Glomerular endothelial cell (primary cell): Measurements from ENCODE around the gene IL13RA1. TPM values are rescaled to one million over a fixed set of nuclear protein-coding genes. Genes with fewer than 3 reads are reported as not detected.
"Not testable (repeated sequence)": the region's sequence is repeated elsewhere in the genome, so short reads cannot be mapped to it uniquely, and the experiment has no call there.

Source experiments
- DNase-seq: peaks from one replicate; pipeline ENCODE4 v3.0.0-alpha.2; 2011; ENCODE audit warnings: low read depth, low spot score; ENCODE audit errors: extremely low read depth
- total RNA-seq: library from RNA; depleted of rRNA; stranded (reverse); fragments of >200 nt; gene quantifications from 2 replicates; pipeline ENCODE4 v1.2.3, GENCODE V29; 2015

Gene IL13RA1
- total RNA-seq, 1 donor from 2014 or later = 78.1 TPM

DNA sequence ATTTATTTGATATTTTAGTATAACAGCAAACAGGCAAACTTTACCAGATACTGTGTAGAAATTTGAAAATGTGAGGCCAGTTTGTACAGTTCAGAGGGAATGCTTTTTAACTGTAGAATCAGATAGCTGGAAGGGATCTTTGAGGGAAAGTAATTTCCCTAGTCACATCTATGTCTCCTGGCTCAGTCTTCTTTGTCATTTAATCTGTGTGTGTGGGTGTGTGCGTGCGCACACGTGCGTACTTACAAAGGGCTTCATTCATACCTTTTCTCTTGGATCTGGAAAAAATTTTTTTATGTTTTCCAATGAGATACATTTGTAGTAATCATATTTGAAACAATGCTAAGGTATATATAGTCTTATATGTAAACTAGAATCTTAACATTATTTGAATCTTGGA, 44.6 kb downstream of the IL13RA1 start:
- no peak for DNase-seq

- no peak for DNase-seq
Observed at GRCh38 chrX:118773782-118774181, 46.4 kb downstream of the IL13RA1 start.

DNA sequence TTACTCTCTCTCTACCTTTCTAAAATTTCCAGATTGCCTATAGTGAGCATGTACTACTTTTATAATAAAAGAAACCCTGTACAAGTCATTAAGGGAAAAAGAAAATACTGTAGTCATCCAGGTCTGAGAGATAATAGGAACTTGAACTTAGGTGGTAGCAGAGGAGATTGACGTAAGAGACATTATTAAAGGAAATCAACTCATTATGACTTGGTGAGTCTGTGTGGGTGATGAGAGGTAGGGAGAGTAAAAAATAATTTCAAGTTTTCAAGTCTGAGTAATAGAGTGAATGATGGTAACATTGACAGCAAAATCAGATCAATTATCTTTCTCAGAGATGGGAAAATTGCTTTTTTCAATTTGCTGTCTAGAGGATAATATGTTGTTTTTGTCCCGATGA, 52.2 kb downstream of the IL13RA1 start:
- DNase-seq = no peak

DNA sequence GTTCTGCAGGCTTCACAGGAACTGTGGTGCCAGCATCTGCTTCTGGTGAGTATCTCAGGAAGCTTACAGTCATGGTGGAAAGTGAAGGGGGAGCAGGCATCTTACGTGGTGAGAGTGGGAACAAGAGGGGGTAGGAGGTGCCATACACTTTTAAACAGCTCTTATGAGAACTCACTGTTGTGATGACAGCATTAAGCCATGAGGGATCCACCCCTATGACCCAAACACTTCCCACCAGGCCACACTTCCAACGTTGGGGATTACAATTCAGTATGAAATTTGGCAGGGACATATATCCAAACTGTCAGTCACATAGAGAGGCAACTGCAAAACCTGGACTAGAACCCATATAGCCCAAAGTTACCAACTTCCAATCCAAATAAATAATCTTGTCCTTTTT, 53.1 kb downstream of the IL13RA1 start:
- DNase-seq = no peak

DNA sequence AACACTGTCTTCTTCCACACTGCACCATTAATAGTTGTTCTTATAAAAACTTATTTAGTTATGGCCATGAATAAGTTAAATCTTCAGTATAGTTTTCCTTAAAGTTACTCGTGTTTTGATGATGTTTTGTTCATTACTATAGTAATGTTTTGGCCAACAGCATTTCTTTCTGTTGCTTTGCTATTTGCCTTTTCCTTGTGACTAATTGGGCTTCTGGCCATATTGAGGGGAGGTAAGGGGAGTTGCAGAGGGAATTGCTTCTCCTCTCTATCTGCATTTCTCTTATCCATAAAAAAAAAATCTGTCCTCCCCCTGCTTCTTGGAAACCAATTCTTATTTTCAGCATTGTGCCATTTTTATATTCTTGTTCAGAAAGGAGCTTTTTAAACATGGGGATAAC, 53.5 kb downstream of the IL13RA1 start:
- DNase-seq = no peak

DNA sequence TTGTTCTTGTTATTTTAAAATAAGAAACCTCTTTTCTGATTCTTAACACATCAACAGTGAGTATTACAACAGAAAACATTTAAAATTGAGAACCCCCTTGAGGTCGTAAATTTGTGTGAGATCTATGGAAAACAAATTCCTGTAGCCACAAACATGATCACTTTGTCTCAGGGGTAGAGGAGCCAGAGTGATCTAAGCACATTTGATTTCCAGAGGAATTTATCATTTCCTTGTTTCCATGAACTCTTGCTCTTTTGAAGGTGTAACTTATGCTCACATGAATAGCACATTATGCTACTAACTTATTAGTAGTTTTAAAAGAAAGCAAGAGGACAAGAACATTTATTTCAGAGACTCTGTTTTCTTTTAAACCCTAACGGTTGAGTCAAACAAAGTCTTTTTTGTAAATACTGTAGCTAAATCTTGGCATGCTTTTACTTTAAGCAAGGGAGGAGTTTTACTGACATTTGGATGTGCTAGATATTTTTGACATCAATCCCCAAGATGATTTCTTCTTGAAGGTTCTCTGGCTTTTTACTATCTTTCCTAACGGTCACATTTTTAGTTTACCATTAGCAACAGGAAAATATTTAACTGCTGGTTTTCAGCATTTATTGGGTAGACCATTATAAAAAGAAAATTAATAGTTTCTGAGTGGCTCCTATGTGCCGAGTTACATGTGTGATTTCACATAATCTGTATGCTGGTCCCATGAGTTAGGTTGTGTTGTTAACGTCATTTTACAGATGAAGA, 68.3 kb downstream of the IL13RA1 start:
- no peak for DNase-seq

- DNase-seq = no peak
Observed at GRCh38 chrX:118802857-118803256, 75.5 kb downstream of the IL13RA1 start.

DNA sequence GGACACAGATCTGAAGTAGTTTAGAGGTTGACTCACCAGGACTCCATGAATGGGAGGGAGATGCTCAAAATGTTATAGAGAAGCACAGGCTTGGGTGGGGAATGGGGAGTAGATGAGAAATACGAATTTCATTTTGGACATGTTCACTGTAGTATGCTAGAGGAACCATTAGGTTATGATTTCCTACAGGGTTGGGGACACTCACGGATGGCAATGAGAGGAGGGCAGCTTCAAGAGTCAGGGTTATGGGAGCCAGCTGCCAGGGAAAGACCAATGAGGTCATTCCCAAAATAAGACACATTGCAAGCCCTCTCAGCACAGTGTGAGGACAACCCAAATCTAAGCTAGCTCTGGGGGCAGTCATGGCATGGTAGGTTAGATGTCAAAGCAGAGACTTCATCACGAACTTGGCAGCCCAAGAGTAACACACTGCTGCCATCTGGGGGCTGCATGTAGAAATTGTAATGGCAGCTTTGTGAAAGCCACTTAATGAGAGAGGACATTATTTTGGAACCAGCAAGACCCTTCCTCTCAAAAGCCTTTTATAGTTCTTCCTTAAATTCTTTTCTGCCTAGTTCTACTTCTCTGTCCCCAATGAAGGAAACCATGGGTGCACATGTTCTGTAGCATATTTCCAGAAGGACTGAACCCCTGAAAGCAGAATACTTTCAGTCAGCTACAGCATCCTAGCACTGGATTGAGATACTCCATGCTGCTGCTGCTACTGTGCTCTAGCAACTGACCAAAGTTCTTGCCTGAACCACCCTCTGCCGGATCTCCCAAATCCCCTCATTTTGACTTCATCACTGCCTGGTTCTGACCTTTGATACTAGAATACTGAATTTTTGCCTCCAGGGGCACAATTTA, 80.0 kb downstream of the IL13RA1 start:
- DNase-seq = no peak

GRCh38 chrX:118817257-118817656, 89.9 kb downstream of the IL13RA1 start:
- not testable (repeated sequence) for DNase-seq

- DNase-seq = no peak
Observed at GRCh38 chrX:118823263-118824172, 96.1 kb downstream of the IL13RA1 start, which contains the start of gene ZCCHC12. Gene ZCCHC12, plus strand, starts transcription at chrX:118823824. Its CDS starts 1,421 bp downstream, at chrX:118825245.

DNA sequence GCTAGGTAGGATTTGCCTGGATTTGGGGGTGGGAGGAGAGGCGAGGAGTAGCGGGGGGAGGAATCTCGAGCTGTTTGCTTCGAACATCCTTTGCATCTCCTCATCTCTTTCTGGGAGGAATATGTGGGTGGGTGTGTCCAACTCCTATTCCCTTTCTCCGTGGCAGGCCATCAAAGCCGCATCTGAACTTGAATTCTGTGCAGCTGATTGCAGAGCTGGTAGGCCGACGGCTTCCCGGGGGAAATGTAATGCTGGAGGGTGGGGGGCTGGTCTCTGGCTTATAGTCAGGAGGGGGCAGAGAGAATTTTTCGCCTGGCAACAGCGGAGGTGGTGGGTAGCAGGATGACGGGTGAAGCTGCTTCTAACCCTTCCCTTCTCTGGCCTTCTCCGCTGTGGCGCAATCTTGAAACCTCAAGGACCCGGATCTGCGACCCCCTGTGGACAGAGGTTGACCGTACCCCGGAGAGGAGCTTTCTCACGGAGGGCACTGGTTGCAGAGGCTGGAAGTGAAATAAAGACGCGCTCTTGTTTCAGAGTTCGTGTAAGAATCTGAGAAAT, 96.8 kb downstream of the IL13RA1 start:
- no peak for DNase-seq

DNA sequence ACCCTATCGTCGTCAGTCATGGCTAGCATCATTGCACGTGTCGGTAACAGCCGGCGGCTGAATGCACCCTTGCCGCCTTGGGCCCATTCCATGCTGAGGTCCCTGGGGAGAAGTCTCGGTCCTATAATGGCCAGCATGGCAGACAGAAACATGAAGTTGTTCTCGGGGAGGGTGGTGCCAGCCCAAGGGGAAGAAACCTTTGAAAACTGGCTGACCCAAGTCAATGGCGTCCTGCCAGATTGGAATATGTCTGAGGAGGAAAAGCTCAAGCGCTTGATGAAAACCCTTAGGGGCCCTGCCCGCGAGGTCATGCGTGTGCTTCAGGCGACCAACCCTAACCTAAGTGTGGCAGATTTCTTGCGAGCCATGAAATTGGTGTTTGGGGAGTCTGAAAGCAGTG, 97.8 kb downstream of the IL13RA1 start:
- no peak for DNase-seq

- no peak for DNase-seq
Observed at GRCh38 chrX:118839334-118839958, 112.0 kb downstream of the IL13RA1 start.

Other genes starting within 250 kb of the IL13RA1 start
- 0.87 and 1.2 TPM in 2 replicates for gene DOCK11, start 231.8 kb upstream of the IL13RA1 start, total RNA-seq
- gene ZCCHC12, start 96.2 kb downstream of the IL13RA1 start, total RNA-seq = 0.29 TPM in 1 of 2 replicates, not detected in the other
- gene LONRF3, start 247.0 kb downstream of the IL13RA1 start, total RNA-seq = 3.4 and 5.2 TPM in 2 replicates